Liver (tissue), 9 donors: Measurements from ENCODE around the gene UGGT2. TPM values are rescaled to one million over a fixed set of nuclear protein-coding genes. Genes with fewer than 3 reads are reported as not detected.

ENCODE experiments used
- DNase-seq: peaks from one replicate; pipeline ENCODE4 v3.0.0-alpha.2; 2017; ENCODE audit warnings: low spot score
- H3K27ac ChIP-seq, 2 donors: one replicate each; pipeline ENCODE4 v1.7.0; 2013; ENCODE audit warnings: inconsistent platforms in 2 of 2, low read length in 2 of 2, control low read depth in 1 of 2, low read depth in 1 of 2, mild to moderate bottlenecking in 1 of 2
- H3K27me3 ChIP-seq, 4 donors: one replicate each; pipeline versions ENCODE4 v1.6.1 to v1.7.0; 2013; ENCODE audit warnings: low read length in 3 of 4, inconsistent platforms in 1 of 4, mild to moderate bottlenecking in 1 of 4, moderate library complexity in 1 of 4; ENCODE audit not compliant: control insufficient read depth in 4 of 4, insufficient read depth in 4 of 4
- H3K36me3 ChIP-seq, 4 donors: one replicate each; pipeline versions ENCODE4 v1.6.1 to v1.7.0; 2013; ENCODE audit warnings: low read length in 3 of 4, mild to moderate bottlenecking in 3 of 4, low read depth in 1 of 4, moderate library complexity in 1 of 4; ENCODE audit not compliant: control insufficient read depth in 4 of 4, insufficient read depth in 3 of 4
- H3K4me1 ChIP-seq, 4 donors: one replicate each; pipeline versions ENCODE4 v1.6.1 to v1.7.0; 2013; ENCODE audit warnings: low read length in 3 of 4, mild to moderate bottlenecking in 3 of 4, moderate library complexity in 1 of 4; ENCODE audit not compliant: control insufficient read depth in 4 of 4, insufficient read depth in 4 of 4
- H3K4me3 ChIP-seq, 3 donors: one replicate each; pipeline versions ENCODE4 v1.6.1 to v1.7.0; 2013; ENCODE audit warnings: low read length in 3 of 3, control low read depth in 1 of 3, low read depth in 1 of 3, mild to moderate bottlenecking in 1 of 3
- H3K9ac ChIP-seq, 2 donors: one replicate each; pipeline ENCODE4 v1.7.0; 2013; ENCODE audit warnings: low read length in 2 of 2, mild to moderate bottlenecking in 2 of 2, moderate library complexity in 2 of 2, control low read depth in 1 of 2, low read depth in 1 of 2
- H3K9me3 ChIP-seq, 4 donors: one replicate each; pipeline versions ENCODE4 v1.6.1 to v1.7.0; 2013; ENCODE audit warnings: low read length in 3 of 4; ENCODE audit not compliant: control insufficient read depth in 4 of 4
- FOXA1 ChIP-seq: IDR thresholded peaks from 2 replicates; pipeline ENCODE4 v1.6.1; 2016; ENCODE audit warnings: antibody characterized with exemption
- FOXA2 ChIP-seq: IDR thresholded peaks from 2 replicates; pipeline ENCODE4 v1.6.1; 2016; ENCODE audit warnings: antibody characterized with exemption
- GABPA ChIP-seq, 2 donors: IDR thresholded peaks in 1 of 2; conservative IDR thresholded peaks in 1 of 2; 2 replicates each; pipeline ENCODE4 v1.6.1; 2016; ENCODE audit warnings: antibody characterized with exemption in 2 of 2, mild to moderate bottlenecking in 1 of 2, moderate library complexity in 1 of 2
- HNF4A ChIP-seq, 2 donors: conservative IDR thresholded peaks; 2 replicates each; pipeline ENCODE4 v1.6.1; 2016; ENCODE audit warnings: antibody characterized with exemption in 2 of 2, mild to moderate bottlenecking in 2 of 2
- HNF4G ChIP-seq: IDR thresholded peaks from 2 replicates; pipeline ENCODE4 v1.6.1; 2016; ENCODE audit warnings: antibody characterized with exemption
- JUND ChIP-seq, 2 donors: IDR thresholded peaks; 2 replicates each; pipeline ENCODE4 v1.6.1; 2016; ENCODE audit warnings: antibody characterized with exemption in 2 of 2
- NR2F2 ChIP-seq: IDR thresholded peaks from 2 replicates; pipeline ENCODE4 v1.6.1; 2016; ENCODE audit warnings: antibody characterized with exemption
- RAD21 ChIP-seq, 2 donors: IDR thresholded peaks; 2 replicates each; pipeline ENCODE4 v1.6.1; 2016; ENCODE audit warnings: antibody characterized with exemption in 2 of 2, mild to moderate bottlenecking in 2 of 2
- RXRA ChIP-seq, 2 donors: IDR thresholded peaks; 2 replicates each; pipeline ENCODE4 v1.6.1; 2017 to 2018; ENCODE audit warnings: antibody characterized with exemption in 2 of 2, mild to moderate bottlenecking in 1 of 2
- SP1 ChIP-seq: IDR thresholded peaks from 2 replicates; pipeline ENCODE4 v1.6.1; 2018; ENCODE audit warnings: antibody characterized with exemption, mild to moderate bottlenecking
- YY1 ChIP-seq: IDR thresholded peaks from 2 replicates; pipeline ENCODE4 v1.6.1; 2016; ENCODE audit warnings: antibody characterized with exemption, mild to moderate bottlenecking
- WGBS: extraction: QIAGEN DNeasy Blood & Tissue Kit; methylation state at CpG from one replicate; pipeline ENCODE4 v1.1.7; 2013; 5-methylcytosine and 5-hydroxymethylcytosine counted together
- polyA plus RNA-seq, 2 donors: library from polyadenylated mRNA; stranded (reverse) in 1 of 2; unstranded in 1 of 2; fragments of 200-250 nt in 1 of 2; fragments of >200 nt in 1 of 2; fragmentation: Nextera tagmentation in 1 of 2; extraction: Ambion mirVana in 1 of 2; gene quantifications; one replicate each; pipeline versions ENCODE4 v1.2.1 to v1.2.3, GENCODE V29; 2013 to 2015
- total RNA-seq, 2 donors: library from RNA; depleted of rRNA; stranded (reverse); fragments of >200 nt; gene quantifications; one replicate each; pipeline ENCODE4 v1.2.3, GENCODE V29; 2014
- TF ChIP-seq, protein P1 (sequence below): IDR thresholded peaks from 2 replicates; pipeline ENCODE4 v1.6.1; 2016; ENCODE audit warnings: antibody characterized with exemption
- TF ChIP-seq, protein P2 (sequence below): IDR thresholded peaks from 2 replicates; pipeline ENCODE4 v1.6.1; 2016; ENCODE audit warnings: antibody characterized with exemption, mild to moderate bottlenecking
- TF ChIP-seq, protein P3 (sequence below): IDR thresholded peaks from 2 replicates; pipeline ENCODE4 v1.6.1; 2016; ENCODE audit warnings: antibody characterized with exemption
- TF ChIP-seq, protein P4 (sequence below): fragments of 150-350 bp; IDR thresholded peaks from 2 replicates; pipeline ENCODE4 v1.5.1; 2017; ENCODE audit warnings: improper control_type of control experiment, low read depth, low read length; ENCODE audit not compliant: missing input control
- TF ChIP-seq, protein P5 (sequence below): IDR thresholded peaks from 2 replicates; pipeline ENCODE4 v1.6.1; 2016; ENCODE audit warnings: antibody characterized with exemption
- donor health status: healthy.
- donor health status: healthy.
- donor health status: healthy.
- donor health status: healthy.
- donor health status: healthy.

Gene UGGT2
- total and polyA plus RNA-seq, 4 donors = 5.6 to 23.0 (median 13.2) TPM

DNA sequence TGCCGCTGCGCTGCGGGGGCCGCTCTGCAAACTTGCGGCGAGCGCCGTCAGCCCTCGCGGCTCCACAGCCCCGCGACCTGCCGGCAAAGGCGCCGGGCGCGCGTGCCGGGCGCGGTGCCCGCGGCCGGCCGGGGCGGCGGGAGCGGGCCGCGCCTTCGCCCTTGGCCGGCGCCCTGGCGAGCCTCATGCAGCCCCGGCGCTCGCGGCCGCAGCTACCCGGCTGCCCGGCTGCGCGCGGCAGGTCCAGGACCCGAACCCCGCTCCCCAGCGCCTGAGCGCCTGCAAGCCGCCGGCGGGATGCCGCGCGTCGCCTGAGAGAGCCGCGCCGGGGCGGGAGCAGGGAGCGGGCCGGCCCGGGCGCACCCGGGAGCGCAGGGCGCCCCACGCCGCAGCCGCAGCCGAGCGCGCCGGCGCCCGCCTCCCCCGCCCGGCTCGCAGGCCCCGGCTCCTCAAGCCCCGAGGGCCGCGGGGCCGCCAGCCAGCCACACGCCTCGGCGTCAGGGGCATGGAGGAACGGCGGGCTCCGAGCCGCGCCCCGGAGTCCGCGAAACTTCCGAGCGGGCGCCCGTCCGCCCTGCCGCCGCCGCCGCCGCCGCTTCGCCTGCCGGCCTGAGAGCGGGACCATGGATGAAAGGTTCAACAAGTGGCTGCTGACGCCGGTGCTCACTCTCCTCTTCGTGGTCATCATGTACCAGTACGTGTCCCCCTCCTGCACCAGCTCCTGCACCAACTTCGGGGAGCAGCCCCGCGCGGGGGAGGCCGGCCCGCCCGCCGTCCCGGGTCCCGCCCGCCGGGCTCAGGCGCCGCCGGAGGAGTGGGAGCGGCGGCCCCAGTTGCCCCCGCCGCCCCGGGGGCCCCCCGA is 37.3 kb upstream of the UGGT2 start:
- H3K36me3 ChIP-seq = no peaks in the 10 kb centered on the region
- TF ChIP-seq HNF4A (conservative IDR thresholded peaks at IDR 0.05) = no peak
- no peak for TF ChIP-seq RAD21 (IDR thresholded peaks at IDR 0.05)
- no peak for TF ChIP-seq YY1
- no peak for TF ChIP-seq JUND (IDR thresholded peaks at IDR 0.05)
- TF ChIP-seq RXRA (IDR thresholded peaks at IDR 0.05) = no peak
- no peak for TF ChIP-seq GABPA (IDR thresholded peaks at IDR 0.05 in 1 of 2, conservative IDR thresholded peaks at IDR 0.05 in 1 of 2)
- TF ChIP-seq, protein P1, sequence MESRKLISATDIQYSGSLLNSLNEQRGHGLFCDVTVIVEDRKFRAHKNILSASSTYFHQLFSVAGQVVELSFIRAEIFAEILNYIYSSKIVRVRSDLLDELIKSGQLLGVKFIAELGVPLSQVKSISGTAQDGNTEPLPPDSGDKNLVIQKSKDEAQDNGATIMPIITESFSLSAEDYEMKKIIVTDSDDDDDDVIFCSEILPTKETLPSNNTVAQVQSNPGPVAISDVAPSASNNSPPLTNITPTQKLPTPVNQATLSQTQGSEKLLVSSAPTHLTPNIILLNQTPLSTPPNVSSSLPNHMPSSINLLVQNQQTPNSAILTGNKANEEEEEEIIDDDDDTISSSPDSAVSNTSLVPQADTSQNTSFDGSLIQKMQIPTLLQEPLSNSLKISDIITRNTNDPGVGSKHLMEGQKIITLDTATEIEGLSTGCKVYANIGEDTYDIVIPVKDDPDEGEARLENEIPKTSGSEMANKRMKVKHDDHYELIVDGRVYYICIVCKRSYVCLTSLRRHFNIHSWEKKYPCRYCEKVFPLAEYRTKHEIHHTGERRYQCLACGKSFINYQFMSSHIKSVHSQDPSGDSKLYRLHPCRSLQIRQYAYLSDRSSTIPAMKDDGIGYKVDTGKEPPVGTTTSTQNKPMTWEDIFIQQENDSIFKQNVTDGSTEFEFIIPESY = no peak
- no peak for TF ChIP-seq SP1
- TF ChIP-seq HNF4G = no peak
- TF ChIP-seq, protein P2, sequence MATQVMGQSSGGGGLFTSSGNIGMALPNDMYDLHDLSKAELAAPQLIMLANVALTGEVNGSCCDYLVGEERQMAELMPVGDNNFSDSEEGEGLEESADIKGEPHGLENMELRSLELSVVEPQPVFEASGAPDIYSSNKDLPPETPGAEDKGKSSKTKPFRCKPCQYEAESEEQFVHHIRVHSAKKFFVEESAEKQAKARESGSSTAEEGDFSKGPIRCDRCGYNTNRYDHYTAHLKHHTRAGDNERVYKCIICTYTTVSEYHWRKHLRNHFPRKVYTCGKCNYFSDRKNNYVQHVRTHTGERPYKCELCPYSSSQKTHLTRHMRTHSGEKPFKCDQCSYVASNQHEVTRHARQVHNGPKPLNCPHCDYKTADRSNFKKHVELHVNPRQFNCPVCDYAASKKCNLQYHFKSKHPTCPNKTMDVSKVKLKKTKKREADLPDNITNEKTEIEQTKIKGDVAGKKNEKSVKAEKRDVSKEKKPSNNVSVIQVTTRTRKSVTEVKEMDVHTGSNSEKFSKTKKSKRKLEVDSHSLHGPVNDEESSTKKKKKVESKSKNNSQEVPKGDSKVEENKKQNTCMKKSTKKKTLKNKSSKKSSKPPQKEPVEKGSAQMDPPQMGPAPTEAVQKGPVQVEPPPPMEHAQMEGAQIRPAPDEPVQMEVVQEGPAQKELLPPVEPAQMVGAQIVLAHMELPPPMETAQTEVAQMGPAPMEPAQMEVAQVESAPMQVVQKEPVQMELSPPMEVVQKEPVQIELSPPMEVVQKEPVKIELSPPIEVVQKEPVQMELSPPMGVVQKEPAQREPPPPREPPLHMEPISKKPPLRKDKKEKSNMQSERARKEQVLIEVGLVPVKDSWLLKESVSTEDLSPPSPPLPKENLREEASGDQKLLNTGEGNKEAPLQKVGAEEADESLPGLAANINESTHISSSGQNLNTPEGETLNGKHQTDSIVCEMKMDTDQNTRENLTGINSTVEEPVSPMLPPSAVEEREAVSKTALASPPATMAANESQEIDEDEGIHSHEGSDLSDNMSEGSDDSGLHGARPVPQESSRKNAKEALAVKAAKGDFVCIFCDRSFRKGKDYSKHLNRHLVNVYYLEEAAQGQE = no peak
- TF ChIP-seq FOXA2 = no peak
- TF ChIP-seq NR2F2 = no peak
- TF ChIP-seq FOXA1 = no peak
- TF ChIP-seq, protein P3, sequence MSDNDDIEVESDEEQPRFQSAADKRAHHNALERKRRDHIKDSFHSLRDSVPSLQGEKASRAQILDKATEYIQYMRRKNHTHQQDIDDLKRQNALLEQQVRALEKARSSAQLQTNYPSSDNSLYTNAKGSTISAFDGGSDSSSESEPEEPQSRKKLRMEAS = no peak
- TF ChIP-seq, protein P4, sequence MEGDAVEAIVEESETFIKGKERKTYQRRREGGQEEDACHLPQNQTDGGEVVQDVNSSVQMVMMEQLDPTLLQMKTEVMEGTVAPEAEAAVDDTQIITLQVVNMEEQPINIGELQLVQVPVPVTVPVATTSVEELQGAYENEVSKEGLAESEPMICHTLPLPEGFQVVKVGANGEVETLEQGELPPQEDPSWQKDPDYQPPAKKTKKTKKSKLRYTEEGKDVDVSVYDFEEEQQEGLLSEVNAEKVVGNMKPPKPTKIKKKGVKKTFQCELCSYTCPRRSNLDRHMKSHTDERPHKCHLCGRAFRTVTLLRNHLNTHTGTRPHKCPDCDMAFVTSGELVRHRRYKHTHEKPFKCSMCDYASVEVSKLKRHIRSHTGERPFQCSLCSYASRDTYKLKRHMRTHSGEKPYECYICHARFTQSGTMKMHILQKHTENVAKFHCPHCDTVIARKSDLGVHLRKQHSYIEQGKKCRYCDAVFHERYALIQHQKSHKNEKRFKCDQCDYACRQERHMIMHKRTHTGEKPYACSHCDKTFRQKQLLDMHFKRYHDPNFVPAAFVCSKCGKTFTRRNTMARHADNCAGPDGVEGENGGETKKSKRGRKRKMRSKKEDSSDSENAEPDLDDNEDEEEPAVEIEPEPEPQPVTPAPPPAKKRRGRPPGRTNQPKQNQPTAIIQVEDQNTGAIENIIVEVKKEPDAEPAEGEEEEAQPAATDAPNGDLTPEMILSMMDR = no peak
- TF ChIP-seq, protein P5, sequence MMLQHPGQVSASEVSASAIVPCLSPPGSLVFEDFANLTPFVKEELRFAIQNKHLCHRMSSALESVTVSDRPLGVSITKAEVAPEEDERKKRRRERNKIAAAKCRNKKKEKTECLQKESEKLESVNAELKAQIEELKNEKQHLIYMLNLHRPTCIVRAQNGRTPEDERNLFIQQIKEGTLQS = no peak
- H3K4me3 ChIP-seq = peak overlapping the region; percentile 58 to 65 (median 61)
- H3K9me3 ChIP-seq = no peaks in the 10 kb centered on the region
- no peak for DNase-seq
- H3K9ac ChIP-seq = no peak overlapping the region
- H3K27me3 ChIP-seq = peaks cover 3 to 18% (median 14%) of the 10 kb centered on the region in 4 donors
- no peak overlapping the region for H3K27ac ChIP-seq
- H3K4me1 ChIP-seq = peaks cover 10 to 20% (median 13%) of the 10 kb centered on the region in 4 donors
- WGBS = 1% methylated on average over 133 of the region's 133 CpGs
